HG02885 (cell line): ENCODE results near the gene C20orf204.

Experiments
- ATAC-seq: cut with Tn5 transposase; IDR thresholded peaks from one replicate; pipeline ENCODE4 v1.9.1; 2021; ENCODE audit warnings: mild to moderate bottlenecking; ENCODE audit not compliant: unreplicated experiment, poor library complexity

The C20orf204 gene

GRCh38 chr20:64041040-64041780, 5.2 kb downstream of the C20orf204 start:
- no peak for ATAC-seq

- ATAC-seq = no peak
These were observed 5.7 kb downstream of the C20orf204 start for GRCh38 chr20:64041781-64042053.

GRCh38 chr20:64042054-64042781, 6.2 kb downstream of the C20orf204 start:
- ATAC-seq = no peak

GRCh38 chr20:64043768-64044167, 7.8 kb downstream of the C20orf204 start:
- ATAC-seq = no peak

GRCh38 chr20:64044484-64045247, 8.7 kb downstream of the C20orf204 start:
- no peak for ATAC-seq

GRCh38 chr20:64045346-64046011, 9.5 kb downstream of the C20orf204 start:
- ATAC-seq = no peak

GRCh38 chr20:64047046-64047389, 11.0 kb downstream of the C20orf204 start:
- ATAC-seq = no peak

- ATAC-seq = no peak
These were observed 12.0 kb downstream of the C20orf204 start for GRCh38 chr20:64047968-64048401.

GRCh38 chr20:64048402-64049044, 12.5 kb downstream of the C20orf204 start:
- ATAC-seq = no peak

- no peak for ATAC-seq
These were observed 13.3 kb downstream of the C20orf204 start, which contains the start of gene SOX18 for GRCh38 chr20:64049060-64049877. SOX18 (minus strand) TSS chr20:64049639; CDS start chr20:64049516, 123 bp downstream.

GRCh38 chr20:64049878-64050260, 13.9 kb downstream of the C20orf204 start:
- ATAC-seq = no peak

- ATAC-seq = no peak
These were observed 14.5 kb downstream of the C20orf204 start for GRCh38 chr20:64050261-64051032.

GRCh38 chr20:64051033-64051452, 15.1 kb downstream of the C20orf204 start:
- ATAC-seq = no peak

GRCh38 chr20:64051561-64052325, 15.8 kb downstream of the C20orf204 start:
- no peak for ATAC-seq

GRCh38 chr20:64052326-64052722, 16.3 kb downstream of the C20orf204 start:
- no peak for ATAC-seq

GRCh38 chr20:64052987-64053840, 17.2 kb downstream of the C20orf204 start:
- no peak for ATAC-seq
